Measurements from ENCODE around the gene MAGI1.

The MAGI1 gene

GRCh38 chr3:65607101-65607500, 431.6 kb downstream of the MAGI1 start:
- no peak for DNase-seq (ENCODE audit: low read depth)
- no peak overlapping the region for H3K4me3 ChIP-seq (ENCODE audit: low read depth, low read length)
- TF ChIP-seq, protein P1, sequence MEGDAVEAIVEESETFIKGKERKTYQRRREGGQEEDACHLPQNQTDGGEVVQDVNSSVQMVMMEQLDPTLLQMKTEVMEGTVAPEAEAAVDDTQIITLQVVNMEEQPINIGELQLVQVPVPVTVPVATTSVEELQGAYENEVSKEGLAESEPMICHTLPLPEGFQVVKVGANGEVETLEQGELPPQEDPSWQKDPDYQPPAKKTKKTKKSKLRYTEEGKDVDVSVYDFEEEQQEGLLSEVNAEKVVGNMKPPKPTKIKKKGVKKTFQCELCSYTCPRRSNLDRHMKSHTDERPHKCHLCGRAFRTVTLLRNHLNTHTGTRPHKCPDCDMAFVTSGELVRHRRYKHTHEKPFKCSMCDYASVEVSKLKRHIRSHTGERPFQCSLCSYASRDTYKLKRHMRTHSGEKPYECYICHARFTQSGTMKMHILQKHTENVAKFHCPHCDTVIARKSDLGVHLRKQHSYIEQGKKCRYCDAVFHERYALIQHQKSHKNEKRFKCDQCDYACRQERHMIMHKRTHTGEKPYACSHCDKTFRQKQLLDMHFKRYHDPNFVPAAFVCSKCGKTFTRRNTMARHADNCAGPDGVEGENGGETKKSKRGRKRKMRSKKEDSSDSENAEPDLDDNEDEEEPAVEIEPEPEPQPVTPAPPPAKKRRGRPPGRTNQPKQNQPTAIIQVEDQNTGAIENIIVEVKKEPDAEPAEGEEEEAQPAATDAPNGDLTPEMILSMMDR (conservative IDR thresholded peaks at IDR 0.05; ENCODE audit: low read depth, low read length) = no peak

- TF ChIP-seq, protein P1 (conservative IDR thresholded peaks at IDR 0.05; ENCODE audit: low read depth, low read length) = no peak
- no peak overlapping the region for H3K4me3 ChIP-seq (ENCODE audit: low read depth, low read length)
- DNase-seq (ENCODE audit: low read depth) = peak; percentile 16
Measured at GRCh38 chr3:65605876-65606432, 432.8 kb downstream of the MAGI1 start.

DNA sequence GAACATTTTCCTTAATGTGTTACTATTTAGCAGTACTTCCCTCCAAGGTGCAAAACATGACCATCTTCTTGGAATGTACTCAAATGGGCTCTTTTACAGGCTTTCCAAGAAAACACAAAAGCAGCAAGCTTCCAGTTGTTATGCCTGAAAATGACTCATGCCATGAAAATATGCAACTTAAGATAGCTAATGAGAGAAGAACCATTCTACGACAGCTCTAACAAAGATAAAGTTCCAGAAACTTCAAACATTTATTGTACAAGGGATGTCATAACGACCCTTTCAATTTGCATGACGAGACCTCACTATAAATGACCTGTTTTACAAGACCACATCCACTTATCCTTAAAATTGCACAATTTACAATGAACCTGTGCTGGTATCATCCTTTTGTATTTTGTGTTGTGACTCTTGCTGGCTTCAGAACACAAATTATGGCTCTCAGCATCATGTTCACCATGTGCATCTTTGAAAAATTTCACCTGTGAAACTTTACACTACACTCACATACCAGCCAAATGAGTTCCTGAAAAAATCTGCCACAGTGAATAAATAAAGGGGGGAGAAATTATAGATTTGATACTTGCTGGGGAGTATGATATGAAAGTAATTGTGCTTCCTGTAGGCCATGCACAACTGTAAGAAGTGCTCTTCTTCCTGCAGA, 433.7 kb downstream of the MAGI1 start:
- no peak overlapping the region for H3K4me3 ChIP-seq (ENCODE audit: low read depth, low read length)
- peak; percentile 81 for DNase-seq (ENCODE audit: low read depth)
- TF ChIP-seq, protein P1 (conservative IDR thresholded peaks at IDR 0.05; ENCODE audit: low read depth, low read length) = no peak

DNA sequence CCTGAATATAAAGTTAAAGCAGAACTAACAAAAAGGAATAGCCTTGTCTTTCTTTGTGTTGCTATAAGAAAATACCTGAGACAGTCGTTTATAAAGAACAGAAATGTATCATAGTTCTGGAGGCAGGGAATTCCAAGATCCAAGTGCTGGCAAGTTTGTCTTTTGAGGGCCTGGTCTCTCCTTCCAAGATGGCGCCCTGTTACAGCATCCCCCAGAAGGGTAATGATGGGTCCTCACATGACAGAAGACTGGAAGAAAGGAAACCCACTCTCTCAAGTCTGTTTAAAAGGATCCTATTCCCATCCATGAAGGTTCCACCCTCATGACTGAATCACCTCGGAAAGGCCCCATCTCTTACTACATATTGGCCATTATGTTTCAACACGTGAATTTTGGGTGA, 435.1 kb downstream of the MAGI1 start:
- no peak for DNase-seq (ENCODE audit: low read depth)
- TF ChIP-seq, protein P1 (conservative IDR thresholded peaks at IDR 0.05; ENCODE audit: low read depth, low read length) = no peak
- no peak overlapping the region for H3K4me3 ChIP-seq (ENCODE audit: low read depth, low read length)

DNA sequence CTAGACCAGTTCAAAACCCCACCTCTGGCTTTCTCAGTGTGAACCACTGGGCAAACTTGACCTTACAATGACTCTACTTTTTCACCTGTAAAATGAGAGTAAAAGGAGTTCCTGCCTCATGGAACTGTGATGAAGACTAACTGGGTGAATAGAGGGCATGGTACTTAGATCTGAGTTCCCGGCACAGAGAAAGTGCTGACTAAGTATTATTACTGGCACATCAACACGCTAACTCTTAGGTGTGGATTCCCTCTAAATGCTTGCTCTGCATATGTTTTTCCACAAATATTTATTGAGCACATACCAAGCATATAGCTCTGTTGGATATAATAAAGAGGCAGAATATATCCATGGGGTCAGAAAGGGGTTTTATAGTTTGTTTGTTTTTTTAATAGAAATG, 437.8 kb downstream of the MAGI1 start:
- TF ChIP-seq, protein P1 (conservative IDR thresholded peaks at IDR 0.05; ENCODE audit: low read depth, low read length) = no peak
- H3K4me3 ChIP-seq (ENCODE audit: low read depth, low read length) = no peak overlapping the region
- no peak for DNase-seq (ENCODE audit: low read depth)

- DNase-seq (ENCODE audit: low read depth) = no peak
- H3K4me3 ChIP-seq (ENCODE audit: low read depth, low read length) = no peak overlapping the region
- TF ChIP-seq, protein P1 (conservative IDR thresholded peaks at IDR 0.05; ENCODE audit: low read depth, low read length) = no peak
Measured at GRCh38 chr3:65597952-65598413, 440.7 kb downstream of the MAGI1 start.

Data from choroid plexus epithelial cell (primary cell).